HepG2 (cell line): ENCODE results near the gene ACCS. TPM values are rescaled to one million over a fixed set of nuclear protein-coding genes. Genes with fewer than 3 reads are reported as not detected.

Experiments used
- AKAP8 ChIP-seq: sonication (generic); formaldehyde crosslinking; IDR thresholded peaks from 2 replicates; pipeline ENCODE4 v1.5.1; 2020; ENCODE audit warnings: mild to moderate bottlenecking, missing genetic modification reagents
- ARID2 ChIP-seq: sonication (generic); formaldehyde crosslinking; IDR thresholded peaks from 2 replicates; pipeline ENCODE4 v1.8.1; 2022; ENCODE audit warnings: mild to moderate bottlenecking, missing genetic modification reagents, borderline replicate concordance
- KAT2B ChIP-seq: fragments of 150-350 bp; IDR thresholded peaks from 2 replicates; pipeline ENCODE4 v1.6.1; 2014; ENCODE audit warnings: low read depth, low read length, borderline replicate concordance
- MTF1 ChIP-seq: sonication (generic); formaldehyde crosslinking; IDR thresholded peaks from 2 replicates; pipeline ENCODE4 v1.5.0; 2020; ENCODE audit warnings: missing genetic modification reagents
- RAD51 ChIP-seq: fragments of 450-650 bp; IDR thresholded peaks from 2 replicates; pipeline ENCODE4 v1.6.1; 2016; ENCODE audit warnings: borderline replicate concordance
- RARA ChIP-seq: IDR thresholded peaks from 2 replicates; pipeline ENCODE4 v1.6.1; 2016; ENCODE audit warnings: missing genetic modification reagents, missing compliant biosample characterization
- SCMH1 ChIP-seq: sonication (generic); formaldehyde crosslinking; IDR thresholded peaks from 2 replicates; pipeline ENCODE4 v1.9.0; 2021; ENCODE audit warnings: missing genetic modification reagents, mild to moderate bottlenecking, borderline replicate concordance
- SKI ChIP-seq: fragments of 450-650 bp; IDR thresholded peaks from one replicate; pipeline ENCODE4 v1.6.1; 2018; ENCODE audit warnings: mild to moderate bottlenecking; ENCODE audit not compliant: partially characterized antibody
- SRY ChIP-seq: sonication (generic); formaldehyde crosslinking; IDR thresholded peaks from 2 replicates; pipeline ENCODE4 v1.8.0; 2022; ENCODE audit warnings: mild to moderate bottlenecking, missing genetic modification reagents
- YEATS2 ChIP-seq: sonication (generic); formaldehyde crosslinking; IDR thresholded peaks from 2 replicates; pipeline ENCODE4 v1.4.0; 2020; ENCODE audit warnings: missing genetic modification reagents, borderline replicate concordance
- ZFP36L2 ChIP-seq: sonication (generic); formaldehyde crosslinking; IDR thresholded peaks from 2 replicates; pipeline ENCODE4 v1.4.0; 2020; ENCODE audit warnings: missing genetic modification reagents
- ZNF367 ChIP-seq: sonication (generic); formaldehyde crosslinking; IDR thresholded peaks from 2 replicates; pipeline ENCODE4 v1.4.0; 2020; ENCODE audit warnings: missing genetic modification reagents, borderline replicate concordance
- ZNF644 ChIP-seq: IDR thresholded peaks from 2 replicates; pipeline ENCODE4 v1.6.1; 2016; ENCODE audit warnings: low read depth
- ZNF652 ChIP-seq: IDR thresholded peaks from 2 replicates; pipeline ENCODE4 v1.6.1; 2016; ENCODE audit warnings: low read depth, borderline replicate concordance
- ZNF660 ChIP-seq: sonication (generic); formaldehyde crosslinking; IDR thresholded peaks from 2 replicates; pipeline ENCODE4 v1.5.1; 2020; ENCODE audit warnings: mild to moderate bottlenecking, low read depth, missing genetic modification reagents, borderline replicate concordance
- ZNF891 ChIP-seq: sonication (generic); formaldehyde crosslinking; IDR thresholded peaks from 2 replicates; pipeline ENCODE4 v1.5.0; 2020; ENCODE audit warnings: mild to moderate bottlenecking, missing genetic modification reagents
- ZSCAN12 ChIP-seq: sonication (generic); formaldehyde crosslinking; IDR thresholded peaks from 2 replicates; pipeline ENCODE4 v1.9.0; 2021; ENCODE audit warnings: mild to moderate bottlenecking, missing genetic modification reagents
- polyA plus RNA-seq, 8 experiments: library from polyadenylated mRNA; depleted of rRNA in 3 of 8; stranded (reverse) in 7 of 8; unstranded in 1 of 8; fragments of >200 nt; fragmentation: Illumina TruSeq in 4 of 8; extraction: Trizol in 4 of 8; gene quantifications; 2 replicates each; pipeline versions ENCODE4 v1.2.1 to v1.2.3, GENCODE V29; 2011 to 2016; ENCODE audit warnings: low read depth in 4 of 8, missing spikeins in 1 of 8, mixed read lengths in 1 of 8; ENCODE audit not compliant: insufficient read depth in 1 of 8
- total RNA-seq, 5 experiments: library from RNA; depleted of rRNA; stranded (reverse); fragments of >200 nt; fragmentation: Illumina TruSeq; extraction: Trizol; gene quantifications; 2 replicates each; pipeline ENCODE4 v1.2.3, GENCODE V29; 2016; ENCODE audit warnings: low read depth in 1 of 5
- TF ChIP-seq, protein P1 (sequence below): sonication (generic); formaldehyde crosslinking; IDR thresholded peaks from 2 replicates; pipeline ENCODE4 v1.8.1; 2022; ENCODE audit warnings: mild to moderate bottlenecking, missing genetic modification reagents
- TF ChIP-seq, protein P2 (sequence below): sonication (generic); formaldehyde crosslinking; IDR thresholded peaks from 2 replicates; pipeline ENCODE4 v1.5.0; 2020; ENCODE audit warnings: mild to moderate bottlenecking, missing genetic modification reagents, borderline replicate concordance
- TF ChIP-seq, protein P3 (sequence below): sonication (generic); formaldehyde crosslinking; IDR thresholded peaks from 2 replicates; pipeline ENCODE4; 2020; ENCODE audit warnings: missing genetic modification reagents, mild to moderate bottlenecking, borderline replicate concordance
- TF ChIP-seq, protein P4 (sequence below): IDR thresholded peaks from 2 replicates; pipeline ENCODE4 v1.6.1; 2016; ENCODE audit warnings: missing genetic modification reagents, missing compliant biosample characterization

ACCS gene
- total and polyA plus RNA-seq, 2 of the 13 experiments (the other 11 are each of a cell fraction or from before 2014, with no cell fraction given), result 0.55 to 0.59 TPM

DNA sequence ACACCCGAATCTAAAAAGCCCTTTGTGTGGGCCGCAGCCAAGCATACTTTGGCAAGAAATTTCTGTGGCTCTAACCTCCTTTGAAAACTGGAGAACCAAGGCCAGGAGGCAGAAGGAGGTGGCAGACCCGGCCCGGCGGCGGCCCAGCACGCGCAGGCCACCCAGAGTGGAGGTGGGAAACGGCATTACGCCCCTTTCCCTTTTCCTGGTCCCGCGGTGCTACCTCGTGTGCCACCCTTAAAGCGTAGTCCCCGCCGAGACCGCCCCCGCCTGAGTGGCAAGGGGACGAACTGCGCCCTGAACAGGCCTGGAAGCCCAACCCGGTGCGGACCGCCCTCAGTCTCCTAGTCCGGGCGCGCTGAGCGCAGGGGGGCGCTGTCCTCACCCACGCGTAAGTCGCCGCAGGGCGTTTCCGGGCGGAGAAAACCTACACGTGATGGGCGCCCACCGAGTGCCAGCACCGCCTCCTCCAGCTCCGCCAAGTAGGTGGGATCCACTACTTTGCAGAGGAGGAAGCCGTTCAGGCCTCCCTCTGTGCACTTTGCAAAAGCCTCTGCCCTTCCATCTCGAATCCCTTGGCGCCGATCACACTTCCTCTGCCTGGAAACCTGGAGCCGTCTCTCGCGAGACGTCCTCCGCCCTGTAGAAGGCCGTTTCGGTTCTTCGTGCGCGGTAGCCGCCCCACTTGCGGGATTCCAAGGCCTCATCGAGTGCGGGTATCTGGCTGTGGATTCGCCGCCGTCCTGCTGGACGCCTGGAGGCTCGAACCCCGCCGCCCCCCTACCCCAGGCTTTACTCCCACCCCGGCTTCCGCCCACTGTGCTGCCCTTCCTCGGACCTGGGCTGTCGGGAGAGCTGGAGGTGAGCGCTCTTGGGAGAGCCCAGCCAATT is at the start of gene ACCS (continued):
- TF ChIP-seq ZFP36L2 (CRISPR knock-in tag) (no peak), ARID2 (CRISPR knock-in tag) (no peak), MTF1 (CRISPR knock-in tag) (no peak), SCMH1 (CRISPR knock-in tag) (no peak), SRY (no peak), ZNF652 (CRISPR knock-in tag) (no peak), ZNF644 (CRISPR knock-in tag) (no peak), AKAP8 (no peak), ZNF891 (no peak), YEATS2 (CRISPR knock-in tag) (no peak), RAD51 (no peak), ZNF367 (CRISPR knock-in tag) (no peak), ZNF660 (CRISPR knock-in tag) (no peak), RARA (CRISPR knock-in tag) (no peak), SKI (no peak), ZSCAN12 (CRISPR knock-in tag) (no peak), KAT2B (no peak)
- TF ChIP-seq, protein P1, sequence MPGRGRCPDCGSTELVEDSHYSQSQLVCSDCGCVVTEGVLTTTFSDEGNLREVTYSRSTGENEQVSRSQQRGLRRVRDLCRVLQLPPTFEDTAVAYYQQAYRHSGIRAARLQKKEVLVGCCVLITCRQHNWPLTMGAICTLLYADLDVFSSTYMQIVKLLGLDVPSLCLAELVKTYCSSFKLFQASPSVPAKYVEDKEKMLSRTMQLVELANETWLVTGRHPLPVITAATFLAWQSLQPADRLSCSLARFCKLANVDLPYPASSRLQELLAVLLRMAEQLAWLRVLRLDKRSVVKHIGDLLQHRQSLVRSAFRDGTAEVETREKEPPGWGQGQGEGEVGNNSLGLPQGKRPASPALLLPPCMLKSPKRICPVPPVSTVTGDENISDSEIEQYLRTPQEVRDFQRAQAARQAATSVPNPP, result no peak
- TF ChIP-seq, protein P2, sequence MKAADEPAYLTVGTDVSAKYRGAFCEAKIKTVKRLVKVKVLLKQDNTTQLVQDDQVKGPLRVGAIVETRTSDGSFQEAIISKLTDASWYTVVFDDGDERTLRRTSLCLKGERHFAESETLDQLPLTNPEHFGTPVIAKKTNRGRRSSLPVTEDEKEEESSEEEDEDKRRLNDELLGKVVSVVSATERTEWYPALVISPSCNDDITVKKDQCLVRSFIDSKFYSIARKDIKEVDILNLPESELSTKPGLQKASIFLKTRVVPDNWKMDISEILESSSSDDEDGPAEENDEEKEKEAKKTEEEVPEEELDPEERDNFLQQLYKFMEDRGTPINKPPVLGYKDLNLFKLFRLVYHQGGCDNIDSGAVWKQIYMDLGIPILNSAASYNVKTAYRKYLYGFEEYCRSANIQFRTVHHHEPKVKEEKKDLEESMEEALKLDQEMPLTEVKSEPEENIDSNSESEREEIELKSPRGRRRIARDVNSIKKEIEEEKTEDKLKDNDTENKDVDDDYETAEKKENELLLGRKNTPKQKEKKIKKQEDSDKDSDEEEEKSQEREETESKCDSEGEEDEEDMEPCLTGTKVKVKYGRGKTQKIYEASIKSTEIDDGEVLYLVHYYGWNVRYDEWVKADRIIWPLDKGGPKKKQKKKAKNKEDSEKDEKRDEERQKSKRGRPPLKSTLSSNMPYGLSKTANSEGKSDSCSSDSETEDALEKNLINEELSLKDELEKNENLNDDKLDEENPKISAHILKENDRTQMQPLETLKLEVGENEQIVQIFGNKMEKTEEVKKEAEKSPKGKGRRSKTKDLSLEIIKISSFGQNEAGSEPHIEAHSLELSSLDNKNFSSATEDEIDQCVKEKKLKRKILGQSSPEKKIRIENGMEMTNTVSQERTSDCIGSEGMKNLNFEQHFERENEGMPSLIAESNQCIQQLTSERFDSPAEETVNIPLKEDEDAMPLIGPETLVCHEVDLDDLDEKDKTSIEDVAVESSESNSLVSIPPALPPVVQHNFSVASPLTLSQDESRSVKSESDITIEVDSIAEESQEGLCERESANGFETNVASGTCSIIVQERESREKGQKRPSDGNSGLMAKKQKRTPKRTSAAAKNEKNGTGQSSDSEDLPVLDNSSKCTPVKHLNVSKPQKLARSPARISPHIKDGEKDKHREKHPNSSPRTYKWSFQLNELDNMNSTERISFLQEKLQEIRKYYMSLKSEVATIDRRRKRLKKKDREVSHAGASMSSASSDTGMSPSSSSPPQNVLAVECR (CRISPR knock-in tag), result no peak; the same call in 1 of the 2 replicates
- TF ChIP-seq, protein P3, sequence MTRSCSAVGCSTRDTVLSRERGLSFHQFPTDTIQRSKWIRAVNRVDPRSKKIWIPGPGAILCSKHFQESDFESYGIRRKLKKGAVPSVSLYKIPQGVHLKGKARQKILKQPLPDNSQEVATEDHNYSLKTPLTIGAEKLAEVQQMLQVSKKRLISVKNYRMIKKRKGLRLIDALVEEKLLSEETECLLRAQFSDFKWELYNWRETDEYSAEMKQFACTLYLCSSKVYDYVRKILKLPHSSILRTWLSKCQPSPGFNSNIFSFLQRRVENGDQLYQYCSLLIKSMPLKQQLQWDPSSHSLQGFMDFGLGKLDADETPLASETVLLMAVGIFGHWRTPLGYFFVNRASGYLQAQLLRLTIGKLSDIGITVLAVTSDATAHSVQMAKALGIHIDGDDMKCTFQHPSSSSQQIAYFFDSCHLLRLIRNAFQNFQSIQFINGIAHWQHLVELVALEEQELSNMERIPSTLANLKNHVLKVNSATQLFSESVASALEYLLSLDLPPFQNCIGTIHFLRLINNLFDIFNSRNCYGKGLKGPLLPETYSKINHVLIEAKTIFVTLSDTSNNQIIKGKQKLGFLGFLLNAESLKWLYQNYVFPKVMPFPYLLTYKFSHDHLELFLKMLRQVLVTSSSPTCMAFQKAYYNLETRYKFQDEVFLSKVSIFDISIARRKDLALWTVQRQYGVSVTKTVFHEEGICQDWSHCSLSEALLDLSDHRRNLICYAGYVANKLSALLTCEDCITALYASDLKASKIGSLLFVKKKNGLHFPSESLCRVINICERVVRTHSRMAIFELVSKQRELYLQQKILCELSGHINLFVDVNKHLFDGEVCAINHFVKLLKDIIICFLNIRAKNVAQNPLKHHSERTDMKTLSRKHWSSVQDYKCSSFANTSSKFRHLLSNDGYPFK (CRISPR knock-in tag), result no peak
- TF ChIP-seq, protein P4, sequence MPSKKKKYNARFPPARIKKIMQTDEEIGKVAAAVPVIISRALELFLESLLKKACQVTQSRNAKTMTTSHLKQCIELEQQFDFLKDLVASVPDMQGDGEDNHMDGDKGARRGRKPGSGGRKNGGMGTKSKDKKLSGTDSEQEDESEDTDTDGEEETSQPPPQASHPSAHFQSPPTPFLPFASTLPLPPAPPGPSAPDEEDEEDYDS (CRISPR knock-in tag), result no peak
